Upper lobe of left lung (tissue), 6 donors: ENCODE results near the gene AQP1. TPM values are rescaled to one million over a fixed set of nuclear protein-coding genes. Genes with fewer than 3 reads are reported as not detected.

ENCODE experiments used
- ATAC-seq, 2 donors: fragments of 200-7000 bp; cut with Tn5 transposase; one replicate each; pipeline ENCODE4 v1.9.1; 2022; ENCODE audit warnings: mild to moderate bottlenecking in 2 of 2, moderate library complexity in 2 of 2; ENCODE audit not compliant: low FRiP score in 2 of 2
- DNase-seq, 2 donors: peaks; one replicate each; pipeline ENCODE4 v3.0.0-alpha.2; 2019 to 2020
- H3K27ac ChIP-seq, 4 donors: fragments of 200-600 bp; sonication (generic); one replicate each; pipeline ENCODE4 v1.5.1; 2016 to 2019
- H3K27me3 ChIP-seq, 4 donors: fragments of 200-600 bp; sonication (generic); one replicate each; pipeline ENCODE4 v1.5.1; 2017 to 2019
- H3K36me3 ChIP-seq, 4 donors: fragments of 200-600 bp; sonication (generic); one replicate each; pipeline ENCODE4 v1.5.1; 2016 to 2019
- H3K4me1 ChIP-seq, 4 donors: fragments of 200-600 bp; sonication (generic); one replicate each; pipeline ENCODE4 v1.5.1; 2018 to 2019
- H3K4me3 ChIP-seq, 4 donors: fragments of 200-600 bp; sonication (generic); one replicate each; pipeline ENCODE4 v1.5.1; 2017 to 2019; ENCODE audit warnings: mild to moderate bottlenecking in 2 of 4, moderate library complexity in 1 of 4
- H3K9me3 ChIP-seq, 4 donors: fragments of 200-600 bp; sonication (generic); one replicate each; pipeline ENCODE4 v1.5.1; 2018 to 2019
- CTCF ChIP-seq, 6 experiments: fragments of 450-650 bp in 4 of 6; fragments of 200-600 bp in 2 of 6; sonication (generic) in 2 of 6; IDR thresholded peaks; one replicate each; pipeline ENCODE4 v1.5.1; 2016 to 2019; ENCODE audit warnings: antibody characterized with exemption in 6 of 6
- EP300 ChIP-seq, 4 donors: sonication (generic); formaldehyde crosslinking; IDR thresholded peaks; one replicate each; pipeline ENCODE4 v1.5.1; 2017; ENCODE audit warnings: antibody characterized with exemption in 4 of 4, control low read depth in 2 of 4
- POLR2A ChIP-seq, 4 donors: fragments of 450-650 bp; IDR thresholded peaks; one replicate each; pipeline ENCODE4 v1.5.1; 2016 to 2017; ENCODE audit warnings: antibody characterized with exemption in 4 of 4, mild to moderate bottlenecking in 2 of 4
- POLR2AphosphoS5 ChIP-seq, 2 donors: sonication (generic); formaldehyde crosslinking; IDR thresholded peaks; one replicate each; pipeline ENCODE4 v1.5.1; 2017; ENCODE audit warnings: antibody characterized with exemption in 2 of 2
- WGBS, 2 donors: methylation state at CpG; one replicate each; pipeline ENCODE4 v1.1.5; 2017 to 2018; 5-methylcytosine and 5-hydroxymethylcytosine counted together
- total RNA-seq, 6 donors: library from RNA; depleted of rRNA in 4 of 6; stranded (reverse); fragments of >200 nt in 4 of 6; gene quantifications; one replicate each; pipeline versions ENCODE4 v1.1.0 to v1.2.1, GENCODE V29; 2016 to 2021
- donor health status: DM: no; HTN: no; CAD: no; lungs with moderate emphysema.
- donor health status: DM: no; HTN: yes; CAD: no; lungs with severe emphysema.

Gene AQP1
- total RNA-seq, 6 donors from 2014 or later = 113 to 1,228 (median 802) TPM

- ATAC-seq (no peak), DNase-seq (peak in 1 of 2 donors; percentile 30)
- Histone ChIP-seq H3K9me3 (no peaks in the 10 kb centered on the region), H3K27me3 (no peaks in the 10 kb centered on the region), H3K4me3 (no peak overlapping the region), H3K4me1 (peaks cover 62 to 84% (median 81%) of the 10 kb centered on the region in 4 donors), H3K36me3 (no peaks in the 10 kb centered on the region), H3K27ac (peak overlapping the region; percentile 62 to 81 (median 77))
- no peak for TF ChIP-seq CTCF (IDR thresholded peaks at IDR 0.05)
- TF ChIP-seq POLR2AphosphoS5 (IDR thresholded peaks at IDR 0.05) = no peak
- no peak for TF ChIP-seq EP300 (IDR thresholded peaks at IDR 0.05)
- TF ChIP-seq POLR2A (IDR thresholded peaks at IDR 0.05) = no peak
- 76 to 100% methylated on average over 6 to 9 of the region's 9 CpGs for WGBS, 2 donors
Measured at GRCh38 chr7:30904561-30904960, 7.1 kb upstream of the AQP1 start.

GRCh38 chr7:30905078-30906012 is 6.3 kb upstream of the AQP1 start:
- H3K27ac ChIP-seq = peak overlapping the region; percentile 62 to 81 (median 77)
- H3K4me1 ChIP-seq = peaks cover 64 to 84% (median 82%) of the 10 kb centered on the region in 4 donors
- H3K4me3 ChIP-seq = no peak overlapping the region
- DNase-seq = peak; percentile 45 to 71
- 67 to 78% methylated on average over 8 to 15 of the region's 15 CpGs for WGBS, 2 donors
- TF ChIP-seq POLR2AphosphoS5 (IDR thresholded peaks at IDR 0.05) = no peak
- ATAC-seq = peak in 1 of 2 donors; percentile 25
- H3K36me3 ChIP-seq = no peaks in the 10 kb centered on the region
- H3K9me3 ChIP-seq = no peaks in the 10 kb centered on the region
- no peaks in the 10 kb centered on the region for H3K27me3 ChIP-seq

DNA sequence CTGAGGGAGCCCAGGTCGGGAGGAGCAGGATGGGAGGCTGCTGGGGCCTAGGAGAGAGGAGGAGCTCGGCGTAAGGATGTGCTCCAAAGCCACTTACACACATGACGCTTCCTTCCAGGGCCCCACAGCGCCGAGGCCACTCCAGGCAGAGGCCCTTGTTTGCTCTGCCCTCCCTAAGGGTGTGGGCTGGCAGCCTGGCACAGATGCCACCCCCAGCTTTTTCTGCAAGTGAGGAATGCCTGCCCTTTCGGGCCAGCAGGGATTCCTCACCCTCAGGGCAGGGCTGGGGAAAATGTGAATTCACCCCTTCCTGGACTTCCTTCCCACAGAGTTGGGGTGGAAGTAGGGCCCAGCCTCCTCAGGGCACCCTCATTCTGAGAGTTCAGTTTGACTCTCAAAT is 5.6 kb upstream of the AQP1 start:
- no peak for TF ChIP-seq POLR2A (IDR thresholded peaks at IDR 0.05)
- no peak for TF ChIP-seq EP300 (IDR thresholded peaks at IDR 0.05)
- peak in 1 of 2 donors; percentile 68 for TF ChIP-seq POLR2AphosphoS5 (IDR thresholded peaks at IDR 0.05)
- peak in 1 of 6 experiments; percentile 15 for TF ChIP-seq CTCF (IDR thresholded peaks at IDR 0.05)
- H3K27me3 ChIP-seq = no peaks in the 10 kb centered on the region
- 42% methylated on average over 7 of the region's 7 CpGs; no CpG with 5 or more reads in 1 of the 2 donors for WGBS, 2 donors
- no peaks in the 10 kb centered on the region for H3K9me3 ChIP-seq
- peak; percentile 12 to 84 for ATAC-seq
- H3K4me3 ChIP-seq = no peak overlapping the region
- peaks cover 71 to 89% (median 85%) of the 10 kb centered on the region in 4 donors for H3K4me1 ChIP-seq
- DNase-seq = peak; percentile 70 to 89
- peak overlapping the region; percentile 62 to 81 (median 77) for H3K27ac ChIP-seq
- no peaks in the 10 kb centered on the region for H3K36me3 ChIP-seq

- Histone ChIP-seq H3K36me3 (no peaks in the 10 kb centered on the region), H3K27ac (peak overlapping the region; percentile 62 to 81 (median 77)), H3K9me3 (no peaks in the 10 kb centered on the region), H3K4me1 (peaks cover 76 to 96% (median 86%) of the 10 kb centered on the region in 4 donors), H3K27me3 (no peaks in the 10 kb centered on the region), H3K4me3 (no peak overlapping the region)
- TF ChIP-seq CTCF (IDR thresholded peaks at IDR 0.05) (no peak), POLR2AphosphoS5 (IDR thresholded peaks at IDR 0.05) (no peak), POLR2A (IDR thresholded peaks at IDR 0.05) (no peak)
- 82 to 85% methylated on average over 11 of the region's 11 CpGs for WGBS, 2 donors
- DNase-seq = peak in 1 of 2 donors; percentile 59
- ATAC-seq = peak in 1 of 2 donors; percentile 27
Measured at GRCh38 chr7:30906515-30907240, 5.0 kb upstream of the AQP1 start.
